Measurements from ENCODE around the gene DSCAML1. TPM values are rescaled to one million over a fixed set of nuclear protein-coding genes. Genes with fewer than 3 reads are reported as not detected.

Gene DSCAML1
- total RNA-seq, 1 experiment from 2014 or later: not detected

GRCh38 chr11:117538263-117539135 lies 258.5 kb downstream of the DSCAML1 start:
- Histone ChIP-seq H3K27me3 (ENCODE audit: low read length) (peaks cover 93% of the 10 kb centered on the region), H3K27ac (ENCODE audit: low read length) (no peak overlapping the region), H3K9me2 (replicated peaks; ENCODE audit: low read length) (no peaks in the 10 kb centered on the region), H3K9me3 (ENCODE audit: low read length) (no peaks in the 10 kb centered on the region), H2AFZ (ENCODE audit: low read length) (no peak overlapping the region), H3F3A (ENCODE audit: low read length, unreplicated experiment) (no peaks in the 10 kb centered on the region), H3K4me3 (ENCODE audit: low read length) (no peak overlapping the region), H4K20me1 (ENCODE audit: low read length) (no peaks in the 10 kb centered on the region), H3K4me1 (ENCODE audit: insufficient read depth, low read length) (no peaks in the 10 kb centered on the region), H3K9ac (ENCODE audit: low read length) (no peak overlapping the region), H3K36me3 (ENCODE audit: low read depth, low read length) (no peaks in the 10 kb centered on the region), H3K4me2 (ENCODE audit: low read length) (no peak overlapping the region), H3K79me2 (ENCODE audit: low read length) (no peaks in the 10 kb centered on the region)
- ChIA-PET POLR2A (ENCODE audit: unreplicated experiment) (no interaction called here), CTCF (no interaction called here)
- intact Hi-C loops (cut with micrococcal nuclease): no loop called here
- TF ChIP-seq EZH2phosphoT487 (IDR thresholded peaks at IDR 0.05; ENCODE audit: borderline replicate concordance, low read length): no peak
- no peak for TF ChIP-seq EZH2 (IDR thresholded peaks at IDR 0.05; ENCODE audit: low read length, unreplicated experiment)
- TF ChIP-seq, protein P1, sequence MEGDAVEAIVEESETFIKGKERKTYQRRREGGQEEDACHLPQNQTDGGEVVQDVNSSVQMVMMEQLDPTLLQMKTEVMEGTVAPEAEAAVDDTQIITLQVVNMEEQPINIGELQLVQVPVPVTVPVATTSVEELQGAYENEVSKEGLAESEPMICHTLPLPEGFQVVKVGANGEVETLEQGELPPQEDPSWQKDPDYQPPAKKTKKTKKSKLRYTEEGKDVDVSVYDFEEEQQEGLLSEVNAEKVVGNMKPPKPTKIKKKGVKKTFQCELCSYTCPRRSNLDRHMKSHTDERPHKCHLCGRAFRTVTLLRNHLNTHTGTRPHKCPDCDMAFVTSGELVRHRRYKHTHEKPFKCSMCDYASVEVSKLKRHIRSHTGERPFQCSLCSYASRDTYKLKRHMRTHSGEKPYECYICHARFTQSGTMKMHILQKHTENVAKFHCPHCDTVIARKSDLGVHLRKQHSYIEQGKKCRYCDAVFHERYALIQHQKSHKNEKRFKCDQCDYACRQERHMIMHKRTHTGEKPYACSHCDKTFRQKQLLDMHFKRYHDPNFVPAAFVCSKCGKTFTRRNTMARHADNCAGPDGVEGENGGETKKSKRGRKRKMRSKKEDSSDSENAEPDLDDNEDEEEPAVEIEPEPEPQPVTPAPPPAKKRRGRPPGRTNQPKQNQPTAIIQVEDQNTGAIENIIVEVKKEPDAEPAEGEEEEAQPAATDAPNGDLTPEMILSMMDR (conservative IDR thresholded peaks at IDR 0.05; ENCODE audit: low read depth, low read length): no peak
- BruUV-seq (replicated peaks): no TSS peak
- no peak for DNase-seq
- ATAC-seq: no peak

GRCh38 chr11:117535850-117536411 lies 261.1 kb downstream of the DSCAML1 start:
- Histone ChIP-seq H4K20me1 (ENCODE audit: low read length) (no peaks in the 10 kb centered on the region), H2AFZ (ENCODE audit: low read length) (no peak overlapping the region), H3K9me2 (replicated peaks; ENCODE audit: low read length) (no peaks in the 10 kb centered on the region), H3K4me3 (ENCODE audit: low read length) (no peak overlapping the region), H3F3A (ENCODE audit: low read length, unreplicated experiment) (no peaks in the 10 kb centered on the region), H3K79me2 (ENCODE audit: low read length) (no peaks in the 10 kb centered on the region), H3K27me3 (ENCODE audit: low read length) (peaks cover 90% of the 10 kb centered on the region), H3K4me1 (ENCODE audit: insufficient read depth, low read length) (no peaks in the 10 kb centered on the region), H3K9ac (ENCODE audit: low read length) (no peak overlapping the region), H3K9me3 (ENCODE audit: low read length) (no peaks in the 10 kb centered on the region), H3K27ac (ENCODE audit: low read length) (no peak overlapping the region), H3K36me3 (ENCODE audit: low read depth, low read length) (no peaks in the 10 kb centered on the region), H3K4me2 (ENCODE audit: low read length) (no peak overlapping the region)
- BruUV-seq (replicated peaks): no TSS peak
- CTCF ChIA-PET: no interaction called here
- DNase-seq (no peak), ATAC-seq (no peak)
- TF ChIP-seq, protein P1 (conservative IDR thresholded peaks at IDR 0.05; ENCODE audit: low read depth, low read length): no peak
- intact Hi-C loops (cut with micrococcal nuclease): no loop called here
- POLR2A ChIA-PET (ENCODE audit: unreplicated experiment): no interaction called here

- Histone ChIP-seq H3K27ac (ENCODE audit: low read length) (no peak overlapping the region), H3K9me3 (ENCODE audit: low read length) (no peaks in the 10 kb centered on the region), H3K4me2 (ENCODE audit: low read length) (no peak overlapping the region), H3K9ac (ENCODE audit: low read length) (no peak overlapping the region), H3K9me2 (replicated peaks; ENCODE audit: low read length) (no peaks in the 10 kb centered on the region), H3K27me3 (ENCODE audit: low read length) (peaks cover 90% of the 10 kb centered on the region), H4K20me1 (ENCODE audit: low read length) (no peaks in the 10 kb centered on the region), H3K36me3 (ENCODE audit: low read depth, low read length) (no peaks in the 10 kb centered on the region), H3K4me3 (ENCODE audit: low read length) (no peak overlapping the region), H3K4me1 (ENCODE audit: insufficient read depth, low read length) (no peaks in the 10 kb centered on the region), H3K79me2 (ENCODE audit: low read length) (no peaks in the 10 kb centered on the region), H3F3A (ENCODE audit: low read length, unreplicated experiment) (no peaks in the 10 kb centered on the region), H2AFZ (ENCODE audit: low read length) (no peak overlapping the region)
- POLR2A ChIA-PET (ENCODE audit: unreplicated experiment): no interaction called here
- TF ChIP-seq, protein P1 (conservative IDR thresholded peaks at IDR 0.05; ENCODE audit: low read depth, low read length): no peak
- TF ChIP-seq EZH2 (IDR thresholded peaks at IDR 0.05; ENCODE audit: low read length, unreplicated experiment) (no peak), EZH2phosphoT487 (IDR thresholded peaks at IDR 0.05; ENCODE audit: borderline replicate concordance, low read length) (no peak)
- ATAC-seq (no peak), DNase-seq (no peak)
- intact Hi-C loops (cut with micrococcal nuclease): no loop called here
- BruUV-seq (replicated peaks): no TSS peak
- CTCF ChIA-PET: no interaction called here
These were observed 261.7 kb downstream of the DSCAML1 start for GRCh38 chr11:117535201-117535849.
